NCI-H2029 treated with DMSO at 0.1 percent for 48 hours (cell line): ENCODE results near the gene ATP8B2.
"Not testable (repeated sequence)": the region's sequence is repeated elsewhere in the genome, so short reads cannot be mapped to it uniquely, and the experiment has no call there.

Experiments
- DNase-seq: peaks from one replicate; lab custom pipeline; 2025; lab: John Stamatoyannopoulos, UW

ATP8B2 gene

DNA sequence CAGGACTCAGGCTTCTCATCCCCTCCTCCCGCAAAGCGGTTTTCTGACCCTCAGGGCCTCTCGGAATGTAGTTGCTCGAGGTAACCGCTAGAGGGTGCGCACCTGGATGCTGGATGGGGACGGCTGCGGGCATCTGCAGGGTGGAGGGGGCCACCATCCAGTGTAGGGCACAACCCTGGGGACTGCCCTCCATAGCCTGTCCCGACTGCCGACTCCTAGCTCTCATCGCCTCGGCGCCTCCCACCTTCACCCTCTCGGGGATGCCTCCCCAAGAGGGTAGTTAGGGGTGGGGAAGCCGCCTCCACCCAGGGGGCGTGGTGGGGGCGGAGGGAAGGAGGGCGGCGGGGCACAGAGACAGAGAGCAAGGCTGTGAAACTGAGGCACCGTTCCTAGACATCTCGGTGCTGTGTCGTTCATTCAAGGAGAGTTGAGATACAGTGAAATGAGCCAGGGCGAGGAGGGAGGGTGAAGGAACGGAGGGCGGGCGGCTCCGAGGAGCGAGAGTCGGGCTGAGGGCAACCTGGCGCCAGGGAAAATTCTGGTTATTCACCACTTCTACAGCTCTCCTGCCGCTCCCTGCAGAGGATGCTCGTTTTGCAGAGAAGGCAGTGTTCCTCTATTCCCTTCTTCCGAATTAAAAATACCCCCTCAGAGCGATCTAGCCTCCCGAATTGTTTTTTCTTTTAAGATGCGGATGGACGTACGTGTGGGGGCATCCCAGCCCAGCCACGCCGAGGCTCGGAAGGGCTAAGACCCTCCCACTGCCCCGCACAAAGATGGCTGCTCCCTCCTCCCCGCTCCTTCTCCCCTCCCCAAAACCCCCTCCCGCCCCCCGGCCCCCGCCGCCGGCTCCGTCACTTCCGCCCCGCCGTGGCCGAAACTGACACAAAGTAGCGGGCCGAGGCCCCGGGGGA is at the start of gene ATP8B2:
Gene ATP8B2, plus strand, starts transcription at position 857 of the 914 bp plus-strand sequence. CDS start 2,617 bp downstream, outside the sequence.
- DNase-seq: peak; percentile 55

DNA sequence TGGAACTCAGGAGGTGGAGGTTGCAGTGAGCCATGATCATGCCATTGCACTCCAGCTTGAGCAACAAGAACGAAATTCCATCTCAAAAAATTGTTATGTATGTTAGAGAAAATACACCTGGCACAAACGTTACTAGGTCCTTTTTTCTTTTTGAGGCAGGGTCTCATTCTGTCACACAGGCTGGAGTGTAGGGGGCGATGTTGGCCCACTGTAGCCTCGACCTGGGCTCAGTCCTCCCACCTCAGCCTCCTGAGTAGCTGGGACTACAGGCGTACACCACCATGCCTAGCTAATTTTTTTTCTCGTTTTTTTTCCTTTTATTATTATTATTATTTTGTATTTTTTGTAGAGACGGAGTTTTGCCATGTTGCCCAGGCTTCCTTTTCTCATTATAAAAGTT is 48.5 kb upstream of the ATP8B2 start:
- no peak for DNase-seq

DNA sequence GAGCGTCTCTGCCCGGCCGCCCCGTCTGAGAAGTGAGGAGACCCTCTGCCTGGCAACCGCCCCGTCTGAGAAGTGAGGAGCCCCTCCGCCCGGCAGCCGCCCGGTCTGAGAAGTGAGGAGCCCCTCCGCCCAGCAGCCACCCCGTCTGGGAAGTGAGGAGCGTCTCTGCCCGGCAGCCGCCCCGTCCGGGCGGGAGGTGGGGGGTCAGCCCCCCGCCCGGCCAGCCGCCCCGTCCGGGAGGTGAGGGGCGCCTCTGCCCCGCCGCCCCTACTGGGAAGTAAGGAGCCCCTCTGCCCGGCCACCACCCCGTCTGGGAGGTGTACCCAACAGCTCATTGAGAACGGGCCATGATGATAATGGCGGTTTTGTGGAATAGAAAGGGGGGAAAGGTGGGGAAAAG is 37.7 kb upstream of the ATP8B2 start:
- DNase-seq: not testable (repeated sequence)

DNA sequence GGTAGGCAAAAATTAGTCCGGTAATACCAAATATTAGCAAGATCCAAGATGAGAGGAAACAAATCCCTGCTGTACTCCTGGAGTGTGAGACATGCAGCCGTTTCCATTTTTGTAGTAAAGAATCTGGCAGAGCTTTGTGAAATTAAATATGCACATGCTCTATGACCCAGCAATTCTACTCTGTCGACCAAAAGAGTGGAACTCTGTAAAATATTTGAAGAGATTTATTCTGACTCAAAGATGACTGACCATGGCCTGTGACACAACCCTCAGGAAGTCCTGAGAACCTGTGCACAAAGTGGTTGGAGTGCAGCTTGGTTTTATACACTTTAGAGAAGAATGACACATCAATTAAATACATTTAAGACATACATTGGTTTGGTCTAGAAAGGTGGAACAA is 36.7 kb upstream of the ATP8B2 start:
- no peak for DNase-seq

DNA sequence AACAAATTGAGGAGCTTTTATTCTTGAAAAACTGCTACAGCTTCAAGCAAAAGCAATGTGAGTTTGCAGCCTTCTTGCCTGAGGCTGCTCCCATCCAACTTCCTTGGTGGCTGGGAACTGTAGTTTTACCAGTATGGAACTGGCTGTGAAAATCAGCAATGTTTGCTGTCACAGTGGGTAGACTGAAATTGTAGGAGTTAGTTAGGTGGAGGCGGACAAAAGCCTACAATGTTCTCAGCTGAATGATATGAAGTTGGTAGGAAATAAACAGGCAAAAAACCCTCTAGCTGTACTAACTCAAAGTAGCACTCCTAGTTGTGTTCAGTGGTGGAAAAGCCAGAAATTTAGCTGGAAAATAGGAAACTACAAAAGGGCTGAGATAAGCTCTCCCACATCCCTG is 34.4 kb upstream of the ATP8B2 start:
- DNase-seq: no peak

- no peak for DNase-seq
Observed at GRCh38 chr1:154295408-154296235, 29.7 kb upstream of the ATP8B2 start.

DNA sequence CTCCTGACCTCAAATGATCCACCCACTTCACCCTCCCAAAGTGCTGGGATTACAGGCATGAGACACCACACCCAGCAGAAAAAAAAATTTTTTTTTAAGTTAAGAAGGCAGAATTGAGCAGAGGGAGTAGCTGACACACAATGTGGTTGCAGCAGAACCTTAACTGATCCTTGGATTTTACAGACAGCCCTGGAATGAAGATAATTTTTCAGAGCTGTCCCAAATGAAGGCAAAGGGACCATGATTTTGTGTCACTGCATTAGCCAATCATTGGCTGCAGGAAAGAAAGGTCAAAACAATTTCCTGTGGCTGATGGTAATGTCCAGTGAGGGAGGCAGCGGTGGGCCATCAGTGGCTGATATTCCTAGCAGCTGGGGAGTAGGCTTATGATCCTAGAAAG is 23.7 kb upstream of the ATP8B2 start:
- DNase-seq: no peak

DNA sequence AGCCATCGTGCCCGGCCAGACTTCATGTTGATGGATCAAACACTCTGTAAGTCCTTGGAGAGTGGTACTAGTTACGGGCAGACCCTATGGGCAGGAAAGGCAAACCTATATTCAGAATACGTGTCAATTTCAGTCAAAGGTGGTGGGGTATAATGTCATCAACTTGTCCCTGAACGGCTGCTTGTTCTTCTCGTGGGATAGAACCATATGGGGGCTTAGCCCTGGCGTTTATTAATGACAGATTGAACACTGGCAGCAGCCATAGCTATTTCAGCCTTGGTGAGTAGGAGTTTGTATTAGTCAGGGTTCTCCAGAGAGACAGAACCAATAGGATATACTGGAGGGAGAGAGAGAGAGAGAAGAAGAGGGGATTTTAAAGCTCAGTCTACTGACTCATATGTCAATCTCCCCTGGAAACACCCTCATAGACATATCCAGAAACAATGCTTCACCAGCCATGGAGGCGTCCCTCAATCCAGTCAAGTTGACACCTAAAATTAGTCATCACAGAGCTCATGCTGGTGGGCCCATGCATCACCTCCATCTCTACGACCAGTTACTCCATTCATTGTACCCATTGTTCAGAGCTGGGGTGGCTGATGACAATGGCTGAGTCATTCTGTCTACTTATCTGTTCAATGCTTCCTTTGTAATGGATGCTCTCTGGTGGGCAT is 20.5 kb upstream of the ATP8B2 start:
- DNase-seq: no peak

- DNase-seq: no peak
Observed at GRCh38 chr1:154306151-154306550, 19.2 kb upstream of the ATP8B2 start.

GRCh38 chr1:154307670-154308270 is 17.6 kb upstream of the ATP8B2 start:
- DNase-seq: not testable (repeated sequence)

GRCh38 chr1:154309136-154309535 is 16.2 kb upstream of the ATP8B2 start:
- DNase-seq: not testable (repeated sequence)

DNA sequence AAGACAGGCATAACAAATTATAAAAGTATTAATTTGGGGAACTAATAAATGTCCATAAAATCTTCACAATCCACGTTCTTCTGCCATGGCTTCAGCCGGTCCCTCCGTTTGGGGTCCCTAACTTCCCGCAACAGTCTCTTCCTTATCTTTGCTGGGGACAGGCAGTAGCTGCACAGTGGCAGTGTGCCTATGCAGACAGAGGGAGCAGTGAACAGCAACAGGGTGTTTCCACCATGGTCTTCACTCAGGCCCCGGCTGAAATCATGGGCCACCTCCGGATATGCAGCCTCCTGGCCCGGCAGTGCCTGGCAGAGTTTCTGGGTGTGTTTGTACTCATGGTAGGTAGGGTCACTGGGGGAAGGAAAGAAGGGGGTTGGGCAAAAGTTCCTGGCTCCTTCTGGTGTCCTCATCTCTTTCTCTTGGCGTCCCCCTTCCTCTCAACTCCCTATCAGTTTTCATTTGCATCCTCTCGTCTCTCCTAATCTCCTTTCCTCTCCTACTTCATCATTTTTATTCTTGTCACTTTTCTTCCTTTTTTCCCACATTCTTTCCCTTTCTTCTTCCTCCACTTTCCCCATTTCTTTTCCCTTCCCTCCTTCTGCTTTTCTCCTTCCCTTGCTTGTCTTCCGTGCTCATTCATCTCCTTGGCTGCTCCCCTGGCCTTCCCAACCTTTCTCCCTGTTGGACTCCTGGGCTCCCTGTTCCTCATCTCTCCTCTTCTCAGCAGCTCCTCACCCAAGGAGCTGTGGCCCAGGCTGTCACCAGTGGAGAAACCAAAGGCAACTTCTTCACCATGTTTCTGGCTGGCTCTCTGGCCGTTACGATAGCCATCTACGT is 12.9 kb upstream of the ATP8B2 start:
- DNase-seq: not testable (repeated sequence)

DNA sequence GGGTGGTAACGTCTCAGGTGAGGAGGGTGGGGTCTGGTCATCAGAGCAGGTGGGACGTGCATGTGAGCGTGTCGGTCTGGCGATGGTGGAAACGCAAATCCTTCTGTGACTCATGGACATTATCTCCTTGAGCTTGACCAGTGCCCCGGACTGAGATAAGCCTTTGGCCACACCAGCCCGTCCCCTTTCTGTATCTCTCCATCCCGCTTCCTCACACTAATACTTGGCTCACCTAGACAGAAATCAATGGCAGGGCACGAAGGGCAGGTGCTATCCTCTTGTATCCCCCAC is 12.3 kb upstream of the ATP8B2 start:
- no peak for DNase-seq

- not testable (repeated sequence) for DNase-seq
Observed at GRCh38 chr1:154314226-154314625, 11.1 kb upstream of the ATP8B2 start.

DNA sequence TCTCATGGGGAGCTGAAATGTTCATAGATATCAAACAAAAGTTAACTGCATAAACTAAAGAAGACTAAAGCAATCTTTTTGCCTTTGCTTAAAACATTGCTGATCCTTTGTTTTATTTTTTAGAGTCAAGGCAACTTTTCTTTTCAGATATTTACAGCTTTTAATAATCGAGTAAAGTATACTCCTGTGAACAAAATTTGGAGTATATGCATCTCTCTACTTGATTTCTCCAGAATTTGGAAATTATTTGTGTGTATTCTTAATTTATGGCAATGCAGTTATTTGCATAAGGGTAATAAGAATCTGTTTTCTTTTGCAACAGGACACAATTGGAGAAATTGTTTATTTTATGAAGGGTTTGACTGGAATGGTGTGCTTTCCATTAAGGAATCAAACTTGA is 8.6 kb upstream of the ATP8B2 start:
- DNase-seq: no peak

DNA sequence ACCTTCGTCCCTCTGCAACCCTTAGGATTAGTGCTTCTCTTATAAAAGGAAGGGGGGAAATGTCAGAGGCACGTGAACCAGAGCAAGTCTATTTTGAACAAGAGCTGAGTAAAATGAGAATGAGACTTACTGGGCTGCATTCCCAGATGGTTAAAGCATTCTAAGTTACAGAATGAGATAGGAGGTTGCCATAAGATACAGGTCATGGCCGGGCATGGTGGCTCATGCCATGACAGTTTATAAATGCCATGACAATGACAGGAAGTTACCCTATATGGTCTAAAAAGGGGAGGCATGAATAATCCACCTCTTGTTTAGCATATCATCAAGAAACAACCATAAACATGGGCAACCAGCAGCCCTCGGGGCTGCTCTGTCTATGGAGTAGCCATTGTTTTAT is 6.9 kb upstream of the ATP8B2 start:
- no peak for DNase-seq

DNA sequence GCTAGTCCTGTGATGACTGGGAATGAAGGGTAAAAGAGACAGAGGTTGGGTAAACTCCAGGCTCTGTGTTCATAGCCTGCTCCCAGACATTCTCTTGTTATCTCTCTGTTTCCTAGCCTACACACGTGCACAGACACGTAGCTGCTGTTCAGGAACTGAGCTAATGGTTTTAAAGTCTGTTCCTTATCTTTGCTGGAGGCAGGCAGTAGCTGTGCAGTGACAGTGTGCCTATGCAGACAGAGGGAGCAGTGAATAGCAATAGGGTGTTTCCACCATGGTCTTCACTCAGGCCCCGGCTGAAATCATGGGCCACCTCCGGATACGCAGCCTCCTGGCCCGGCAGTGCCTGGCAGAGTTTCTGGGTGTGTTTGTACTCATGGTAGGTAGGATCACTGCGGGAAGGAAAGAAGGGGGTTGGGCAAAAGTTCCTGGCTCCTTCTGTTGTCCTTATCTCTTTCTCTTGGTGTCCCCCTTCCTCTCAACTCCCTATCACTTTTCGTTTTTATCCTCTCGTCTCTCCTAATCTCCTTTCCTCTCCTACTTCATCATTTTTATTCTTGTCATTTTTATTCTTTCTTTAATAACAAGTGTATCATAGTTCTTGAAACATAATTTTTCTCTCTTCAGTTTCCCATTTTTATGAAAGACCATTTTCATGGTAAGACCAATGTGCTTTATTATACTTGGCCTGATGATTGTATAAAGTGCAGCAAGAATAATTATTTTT is 4.3 kb upstream of the ATP8B2 start, which contains the start of gene AQP10:
Gene AQP10, plus strand, starts transcription at position 212 of the 727 bp plus-strand sequence. Its CDS starts 63 bp downstream, at position 275.
- DNase-seq: no peak

- DNase-seq: not testable (repeated sequence)
Observed at GRCh38 chr1:154321609-154321934, 3.8 kb upstream of the ATP8B2 start.

GRCh38 chr1:154323493-154323892 is 1.8 kb upstream of the ATP8B2 start:
- no peak for DNase-seq

DNA sequence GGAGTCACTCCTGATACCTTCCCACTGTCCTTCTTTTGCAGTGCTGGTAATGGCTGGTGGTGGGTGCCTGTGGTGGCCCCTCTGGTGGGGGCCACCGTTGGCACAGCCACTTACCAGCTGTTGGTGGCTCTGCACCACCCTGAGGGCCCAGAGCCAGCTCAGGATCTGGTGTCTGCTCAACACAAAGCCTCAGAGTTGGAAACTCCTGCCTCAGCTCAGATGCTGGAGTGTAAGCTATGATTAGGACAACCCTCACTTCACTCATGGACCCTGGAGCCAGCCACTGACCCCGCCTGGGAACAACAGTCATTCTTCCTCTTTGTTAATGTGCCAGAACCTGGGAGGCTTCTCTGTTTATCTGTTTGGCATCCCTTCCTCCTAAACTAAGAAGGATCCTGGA is 1.1 kb upstream of the ATP8B2 start:
- no peak for DNase-seq
